Natural killer cell (primary cell): ENCODE data around the gene DDRGK1. TPM values are rescaled to one million over a fixed set of nuclear protein-coding genes. Genes with fewer than 3 reads are reported as not detected.
A peak's percentile ranks its signal among the peaks of the same experiment; 100 is the strongest.

Source experiments
- ATAC-seq, 3 donors: fragments of 150-1000 bp in 2 of 3; fragments of 200-7000 bp in 1 of 3; cut with Tn5 transposase; 1 replicate in 1 of 3; 2 replicates in 2 of 3; pipeline ENCODE4 v1.10.0; 2021; ENCODE audit warnings: mild to moderate bottlenecking in 2 of 3, moderate library complexity in 2 of 3
- DNase-seq, 2 donors: peaks; one replicate each; pipeline versions ENCODE4 v3.0.0 to v3.0.0-alpha.2; 2013 to 2021; ENCODE audit warnings: mixed read lengths in 1 of 2
- H3K27ac ChIP-seq: one replicate; pipeline ENCODE4 v1.5.1; 2013; ENCODE audit warnings: mild to moderate bottlenecking, low read length
- H3K27me3 ChIP-seq: one replicate; pipeline ENCODE4 v1.6.1; 2013; ENCODE audit warnings: low read length; ENCODE audit not compliant: control insufficient read depth, insufficient read depth
- H3K36me3 ChIP-seq: one replicate; pipeline ENCODE4 v1.6.1; 2013; ENCODE audit warnings: low read length; ENCODE audit not compliant: control insufficient read depth, insufficient read depth
- H3K4me1 ChIP-seq: one replicate; pipeline ENCODE4 v1.6.1; 2013; ENCODE audit warnings: low read length; ENCODE audit not compliant: control insufficient read depth, insufficient read depth
- H3K4me3 ChIP-seq: one replicate; pipeline ENCODE4 v1.5.1; 2013; ENCODE audit warnings: low read length
- H3K9me3 ChIP-seq: one replicate; pipeline ENCODE4 v1.6.1; 2013; ENCODE audit warnings: low read length; ENCODE audit not compliant: control insufficient read depth, insufficient read depth
- H3K27ac Mint-ChIP-seq, 2 donors: one replicate each; pipeline ENCODE4 v1.8.0; 2022; ENCODE audit warnings: mild to moderate bottlenecking in 2 of 2, mixed read lengths in 2 of 2, moderate library complexity in 1 of 2
- H3K27me3 Mint-ChIP-seq, 2 donors: one replicate each; pipeline ENCODE4 v1.8.0; 2022; ENCODE audit warnings: low read depth in 2 of 2, mixed read lengths in 2 of 2
- H3K36me3 Mint-ChIP-seq: one replicate; pipeline ENCODE4 v1.8.0; 2022; ENCODE audit warnings: mixed read lengths
- H3K4me1 Mint-ChIP-seq, 2 donors: one replicate each; pipeline ENCODE4 v1.8.0; 2022; ENCODE audit warnings: mixed read lengths in 2 of 2
- H3K4me3 Mint-ChIP-seq: one replicate; pipeline ENCODE4 v1.8.0; 2022; ENCODE audit warnings: mild to moderate bottlenecking, moderate library complexity, mixed read lengths
- H3K9me3 Mint-ChIP-seq, 2 donors: one replicate each; pipeline ENCODE4 v1.8.0; 2022; ENCODE audit warnings: mixed read lengths in 2 of 2
- WGBS: methylation state at CpG from one replicate; pipeline ENCODE4 v1.1.7; 2013; ENCODE audit warnings: missing lambda C conversion rate; ENCODE audit not compliant: insufficient coverage; 5-methylcytosine and 5-hydroxymethylcytosine counted together
- intact Hi-C: fragments of 100-400 bp; cut with micrococcal nuclease; formaldehyde crosslinking; loops from one replicate; pipeline ENCODE4 v1.14.2; 2022
- total RNA-seq, 4 donors: library from RNA; stranded (reverse); fragments of 120-200 nt in 1 of 4; gene quantifications; one replicate each; pipeline versions ENCODE4 v1.2.3 to v1.2.4, GENCODE V29; 2013 to 2022
- TF ChIP-seq, protein P1 (sequence below): fragments of 200-600 bp; IDR thresholded peaks from one replicate; pipeline ENCODE4 v1.8.0; 2022; ENCODE audit warnings: antibody characterized with exemption

Gene DDRGK1
- total RNA-seq, 3 donors from 2014 or later (not counting 1 experiment from before 2014, with no cell fraction given), result 47.8 to 52.6 (median 52.4) TPM

DNA sequence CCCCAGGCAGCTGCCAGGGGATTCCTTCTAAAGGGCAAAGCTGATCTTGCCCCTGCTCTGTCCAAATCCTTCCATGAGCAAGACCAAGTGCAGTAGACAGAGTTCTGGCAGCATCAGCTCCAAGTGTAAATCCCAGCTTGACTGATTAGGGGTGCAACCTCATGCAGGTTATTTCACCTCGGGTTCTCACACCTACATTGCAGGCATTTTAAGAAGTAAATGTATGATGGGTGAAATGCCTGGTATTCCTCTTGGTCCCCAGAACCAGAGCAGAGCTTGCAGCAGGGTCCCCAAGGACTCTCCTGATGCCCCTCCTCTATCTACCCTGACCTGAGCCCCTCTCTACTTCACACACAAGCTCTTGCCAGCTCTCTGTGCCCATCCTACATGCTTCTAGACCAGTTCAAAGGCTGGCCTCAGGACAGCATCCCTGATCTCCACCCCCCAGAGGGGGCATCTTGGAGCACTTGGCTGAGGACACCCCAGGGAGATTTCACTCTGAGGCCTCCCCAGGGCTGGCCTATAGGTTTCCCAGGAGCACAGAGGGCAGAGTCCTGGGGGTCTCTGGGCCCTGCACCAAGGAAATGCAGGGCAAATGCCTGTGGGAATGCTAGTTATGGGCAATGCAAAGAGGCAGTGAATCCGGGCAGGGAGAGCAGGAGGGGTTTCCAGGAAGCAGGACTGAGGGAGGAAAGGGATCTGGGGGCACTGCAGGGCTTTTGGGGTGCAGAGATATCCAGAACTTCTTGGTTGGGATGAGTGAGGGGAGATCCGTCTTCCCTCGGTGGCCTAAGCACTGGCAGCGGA lies 32.2 kb downstream of the DDRGK1 start:
- Histone ChIP-seq H3K27me3 (peaks cover 31% of the 10 kb centered on the region), H3K4me1 (peaks cover 19% of the 10 kb centered on the region), H3K36me3 (no peaks in the 10 kb centered on the region), H3K9me3 (no peaks in the 10 kb centered on the region), H3K4me3 (no peak overlapping the region), H3K27ac (no peak overlapping the region)
- H3K4me3 Mint-ChIP-seq, result peak overlapping the region; percentile 53
- H3K36me3 Mint-ChIP-seq, result no peaks in the 10 kb centered on the region
- H3K27ac Mint-ChIP-seq, result peak overlapping the region; percentile 57 to 82
- DNase-seq (no peak), ATAC-seq (no peak)
- intact Hi-C loops, result no loop called here
- 55% methylated on average over 5 of the region's 5 CpGs for WGBS
- peaks cover 14 to 24% of the 10 kb centered on the region in 2 donors for H3K4me1 Mint-ChIP-seq
- H3K9me3 Mint-ChIP-seq, result no peaks in the 10 kb centered on the region
- peaks cover 46 to 50% of the 10 kb centered on the region in 2 donors for H3K27me3 Mint-ChIP-seq
- TF ChIP-seq, protein P1, sequence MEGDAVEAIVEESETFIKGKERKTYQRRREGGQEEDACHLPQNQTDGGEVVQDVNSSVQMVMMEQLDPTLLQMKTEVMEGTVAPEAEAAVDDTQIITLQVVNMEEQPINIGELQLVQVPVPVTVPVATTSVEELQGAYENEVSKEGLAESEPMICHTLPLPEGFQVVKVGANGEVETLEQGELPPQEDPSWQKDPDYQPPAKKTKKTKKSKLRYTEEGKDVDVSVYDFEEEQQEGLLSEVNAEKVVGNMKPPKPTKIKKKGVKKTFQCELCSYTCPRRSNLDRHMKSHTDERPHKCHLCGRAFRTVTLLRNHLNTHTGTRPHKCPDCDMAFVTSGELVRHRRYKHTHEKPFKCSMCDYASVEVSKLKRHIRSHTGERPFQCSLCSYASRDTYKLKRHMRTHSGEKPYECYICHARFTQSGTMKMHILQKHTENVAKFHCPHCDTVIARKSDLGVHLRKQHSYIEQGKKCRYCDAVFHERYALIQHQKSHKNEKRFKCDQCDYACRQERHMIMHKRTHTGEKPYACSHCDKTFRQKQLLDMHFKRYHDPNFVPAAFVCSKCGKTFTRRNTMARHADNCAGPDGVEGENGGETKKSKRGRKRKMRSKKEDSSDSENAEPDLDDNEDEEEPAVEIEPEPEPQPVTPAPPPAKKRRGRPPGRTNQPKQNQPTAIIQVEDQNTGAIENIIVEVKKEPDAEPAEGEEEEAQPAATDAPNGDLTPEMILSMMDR, result no peak

DNA sequence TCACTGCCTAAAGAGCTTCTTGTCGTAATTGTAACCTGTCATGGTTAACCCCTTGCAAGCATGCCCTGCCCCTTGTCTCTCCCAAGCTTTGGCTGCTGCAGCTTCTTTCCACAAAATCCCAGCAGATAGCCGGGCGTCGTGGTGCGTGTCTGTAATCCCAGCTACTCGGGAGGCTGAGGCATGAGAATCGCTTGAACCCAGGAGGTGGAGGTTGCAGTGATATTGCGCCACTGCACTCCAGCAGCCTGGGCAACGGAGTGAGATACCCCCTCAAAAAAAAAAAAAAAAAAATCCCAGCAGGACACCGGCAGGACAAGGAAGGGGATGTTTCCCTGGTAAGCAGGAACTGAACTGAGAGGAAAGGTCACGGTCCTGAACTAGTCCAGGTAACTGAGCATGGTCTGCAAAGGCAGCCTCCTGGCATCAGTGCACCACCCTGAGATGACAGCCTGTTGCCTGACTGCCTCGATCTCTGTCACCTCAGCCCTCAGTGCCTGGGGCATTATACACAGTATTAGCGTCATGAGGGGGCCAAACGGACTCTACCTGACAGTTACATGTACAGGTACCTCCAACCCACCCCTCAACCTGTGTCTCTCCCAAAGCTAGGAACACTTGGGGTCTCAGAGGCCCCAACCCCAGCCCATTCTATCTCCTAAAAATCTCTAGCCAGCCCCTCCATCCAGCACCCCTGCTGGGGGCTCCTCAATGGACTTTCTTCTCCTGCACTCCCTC lies 32.9 kb downstream of the DDRGK1 start:
- H3K36me3 Mint-ChIP-seq, result no peaks in the 10 kb centered on the region
- TF ChIP-seq, protein P1, result no peak
- Histone ChIP-seq H3K4me3 (no peak overlapping the region), H3K27me3 (peaks cover 35% of the 10 kb centered on the region), H3K4me1 (peaks cover 19% of the 10 kb centered on the region), H3K9me3 (no peaks in the 10 kb centered on the region), H3K36me3 (no peaks in the 10 kb centered on the region), H3K27ac (no peak overlapping the region)
- H3K27me3 Mint-ChIP-seq, result peaks cover 47 to 50% of the 10 kb centered on the region in 2 donors
- peak overlapping the region; percentile 57 to 82 for H3K27ac Mint-ChIP-seq
- ATAC-seq (no peak), DNase-seq (no peak)
- 90% methylated on average over 12 of the region's 14 CpGs for WGBS
- intact Hi-C loops, result no loop called here
- peak overlapping the region; percentile 53 for H3K4me3 Mint-ChIP-seq
- peaks cover 14 to 24% of the 10 kb centered on the region in 2 donors for H3K4me1 Mint-ChIP-seq
- H3K9me3 Mint-ChIP-seq, result no peaks in the 10 kb centered on the region

DNA sequence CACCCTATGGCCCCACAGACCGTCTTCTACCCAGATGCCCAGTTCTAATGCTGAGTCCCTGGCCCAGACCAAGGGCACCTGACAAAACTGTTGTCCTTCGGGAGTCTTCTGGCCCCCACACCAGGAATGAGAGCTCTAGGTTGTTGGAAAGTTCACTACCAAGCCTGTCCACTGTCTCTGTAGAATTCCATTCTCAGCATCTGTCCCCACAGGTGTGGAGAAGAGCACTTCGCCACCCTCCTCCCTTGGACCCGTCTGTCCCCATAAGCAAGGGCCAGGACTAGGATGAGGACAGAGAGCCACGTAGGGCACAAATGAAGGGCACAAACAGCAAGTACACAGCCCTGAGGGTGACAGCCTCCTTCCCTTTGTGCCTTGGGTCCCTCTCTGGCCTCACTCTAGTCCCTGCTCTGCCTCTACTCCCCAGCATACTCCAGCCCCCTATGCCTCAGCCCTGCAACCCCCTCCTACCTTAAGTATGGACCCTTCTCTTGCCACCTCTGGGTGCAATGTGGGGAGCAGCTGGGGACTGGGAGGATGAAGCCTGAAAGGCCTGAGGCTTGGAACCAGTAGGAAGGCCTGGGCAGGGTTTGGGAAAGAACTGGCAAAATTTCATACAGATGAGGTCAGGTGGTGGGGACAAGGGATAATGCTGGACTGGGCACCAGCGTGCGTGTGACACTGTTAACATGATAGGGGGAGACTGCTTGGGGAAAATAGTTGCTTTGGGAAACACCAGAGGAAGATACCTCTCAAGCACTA lies 35.5 kb downstream of the DDRGK1 start:
- no peaks in the 10 kb centered on the region for H3K36me3 Mint-ChIP-seq

More for the DNA sequence above, 35.5 kb downstream of the DDRGK1 start:
- Histone ChIP-seq H3K4me3 (no peak overlapping the region), H3K9me3 (no peaks in the 10 kb centered on the region), H3K27me3 (peaks cover 23% of the 10 kb centered on the region), H3K27ac (no peak overlapping the region), H3K36me3 (no peaks in the 10 kb centered on the region), H3K4me1 (peaks cover 15% of the 10 kb centered on the region)
- Mint-ChIP-seq H3K4me3 (no peak overlapping the region), H3K9me3 (no peaks in the 10 kb centered on the region), H3K27ac (no peak overlapping the region), H3K4me1 (peaks cover 5 to 15% of the 10 kb centered on the region in 2 donors), H3K27me3 (peaks cover 33 to 43% of the 10 kb centered on the region in 2 donors)
- intact Hi-C loops, result no loop called here
- 86% methylated on average over 7 of the region's 7 CpGs for WGBS
- no peak for DNase-seq
- no peak for ATAC-seq
- TF ChIP-seq, protein P1, result no peak
